Esophagus squamous epithelium (tissue), 4 donors: Measurements from ENCODE around the gene TVP23A.
"Not testable (repeated sequence)": the region's sequence is repeated elsewhere in the genome, so short reads cannot be mapped to it uniquely, and the experiment has no call there.

Experiments
- POLR2A ChIP-seq, 4 donors: fragments of 450-650 bp; IDR thresholded peaks; one replicate each; pipeline ENCODE4 v1.6.1; 2017; ENCODE audit warnings: antibody characterized with exemption in 4 of 4, mild to moderate bottlenecking in 4 of 4, moderate library complexity in 3 of 4
- TF ChIP-seq, protein P1 (sequence below), 6 experiments: fragments of 450-650 bp in 4 of 6; fragments of 200-600 bp in 2 of 6; sonication (generic) in 2 of 6; IDR thresholded peaks; one replicate each; pipeline ENCODE4 v1.5.1; 2016 to 2019; ENCODE audit warnings: antibody characterized with exemption in 6 of 6, mild to moderate bottlenecking in 4 of 6, moderate library complexity in 4 of 6

- TF ChIP-seq, protein P1, sequence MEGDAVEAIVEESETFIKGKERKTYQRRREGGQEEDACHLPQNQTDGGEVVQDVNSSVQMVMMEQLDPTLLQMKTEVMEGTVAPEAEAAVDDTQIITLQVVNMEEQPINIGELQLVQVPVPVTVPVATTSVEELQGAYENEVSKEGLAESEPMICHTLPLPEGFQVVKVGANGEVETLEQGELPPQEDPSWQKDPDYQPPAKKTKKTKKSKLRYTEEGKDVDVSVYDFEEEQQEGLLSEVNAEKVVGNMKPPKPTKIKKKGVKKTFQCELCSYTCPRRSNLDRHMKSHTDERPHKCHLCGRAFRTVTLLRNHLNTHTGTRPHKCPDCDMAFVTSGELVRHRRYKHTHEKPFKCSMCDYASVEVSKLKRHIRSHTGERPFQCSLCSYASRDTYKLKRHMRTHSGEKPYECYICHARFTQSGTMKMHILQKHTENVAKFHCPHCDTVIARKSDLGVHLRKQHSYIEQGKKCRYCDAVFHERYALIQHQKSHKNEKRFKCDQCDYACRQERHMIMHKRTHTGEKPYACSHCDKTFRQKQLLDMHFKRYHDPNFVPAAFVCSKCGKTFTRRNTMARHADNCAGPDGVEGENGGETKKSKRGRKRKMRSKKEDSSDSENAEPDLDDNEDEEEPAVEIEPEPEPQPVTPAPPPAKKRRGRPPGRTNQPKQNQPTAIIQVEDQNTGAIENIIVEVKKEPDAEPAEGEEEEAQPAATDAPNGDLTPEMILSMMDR (IDR thresholded peaks at IDR 0.05), result not testable (repeated sequence)
- TF ChIP-seq POLR2A (IDR thresholded peaks at IDR 0.05), result not testable (repeated sequence)
These were observed 38.7 kb downstream of the TVP23A start for GRCh38 chr16:10779908-10780307.
